HPDE6-E6E7 (cell line): Measurements from ENCODE around the gene GYPE.
"Not testable (repeated sequence)": the region's sequence is repeated elsewhere in the genome, so short reads cannot be mapped to it uniquely, and the experiment has no call there.

ENCODE experiments used
- DNase-seq: peaks from one replicate; pipeline ENCODE4 v3.0.0; 2011; ENCODE audit warnings: missing footprints; ENCODE audit errors: extremely low spot score

Gene GYPE

DNA sequence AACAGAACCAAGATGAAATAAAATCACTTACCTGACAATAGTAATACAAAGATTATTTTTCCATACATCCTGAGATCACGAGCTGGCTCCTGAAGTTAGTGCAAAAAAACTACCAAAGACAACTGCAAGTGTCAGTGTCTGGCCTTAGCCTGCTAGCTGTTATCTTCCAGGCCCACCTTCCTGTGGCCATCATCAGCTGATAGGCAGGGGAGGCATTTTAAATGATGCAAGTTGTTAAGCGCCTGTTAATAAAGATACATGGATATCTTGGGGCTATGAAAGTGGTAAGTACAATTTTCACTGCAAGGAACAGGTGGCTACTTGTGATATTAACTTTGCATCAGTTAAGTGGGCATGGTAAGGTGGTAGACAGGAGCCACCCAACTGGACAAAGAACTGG lies at the start of gene GYPE:
GYPE (minus strand) TSS at position 120 of the 400 bp plus-strand sequence; CDS start at position 68, 52 bp downstream.
- DNase-seq, result not testable (repeated sequence)

DNA sequence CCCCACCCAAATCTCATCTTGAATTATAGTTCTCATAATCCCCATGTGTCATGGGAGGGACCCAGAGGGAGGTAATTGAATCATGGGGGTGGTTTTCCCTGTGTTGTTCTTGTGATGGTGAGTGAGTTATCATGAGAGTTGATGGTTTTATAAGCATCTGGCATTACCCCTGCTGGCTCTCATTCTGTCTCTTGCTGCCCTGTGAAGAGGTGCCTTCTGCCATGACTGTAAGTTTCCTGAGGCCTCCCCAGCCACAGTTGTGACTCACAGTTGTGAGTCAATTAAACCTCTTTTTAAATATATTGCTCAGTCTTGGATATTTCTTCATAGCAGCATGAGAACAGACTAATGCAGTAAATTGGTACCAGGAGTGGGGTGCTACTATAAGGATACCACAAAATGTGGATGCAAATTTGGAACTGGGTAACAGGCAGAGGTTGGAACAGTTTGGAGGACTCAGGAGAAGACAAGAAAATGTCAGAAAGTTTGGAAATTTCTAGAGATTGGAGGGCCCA lies 46.2 kb upstream of the GYPE start:
- not testable (repeated sequence) for DNase-seq

DNA sequence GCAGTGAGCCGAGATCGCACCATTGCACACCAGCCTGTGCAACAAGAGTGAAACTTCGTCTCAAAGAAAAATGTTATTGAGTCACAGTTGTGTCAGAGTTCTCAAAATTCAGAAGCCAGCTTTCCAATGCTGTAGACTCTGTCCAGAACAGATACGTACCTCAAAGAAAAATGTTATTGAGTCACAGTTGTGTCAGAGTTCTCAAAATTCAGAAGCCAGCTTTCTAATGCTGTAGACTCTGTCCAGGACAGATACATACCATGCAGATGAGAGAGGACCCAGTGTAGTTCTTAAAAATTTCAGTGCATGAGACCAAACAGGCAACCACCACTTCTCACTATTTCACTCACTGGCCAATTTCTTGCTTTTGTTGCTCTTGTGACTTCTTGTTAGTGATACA lies 45.6 kb upstream of the GYPE start:
- not testable (repeated sequence) for DNase-seq

DNA sequence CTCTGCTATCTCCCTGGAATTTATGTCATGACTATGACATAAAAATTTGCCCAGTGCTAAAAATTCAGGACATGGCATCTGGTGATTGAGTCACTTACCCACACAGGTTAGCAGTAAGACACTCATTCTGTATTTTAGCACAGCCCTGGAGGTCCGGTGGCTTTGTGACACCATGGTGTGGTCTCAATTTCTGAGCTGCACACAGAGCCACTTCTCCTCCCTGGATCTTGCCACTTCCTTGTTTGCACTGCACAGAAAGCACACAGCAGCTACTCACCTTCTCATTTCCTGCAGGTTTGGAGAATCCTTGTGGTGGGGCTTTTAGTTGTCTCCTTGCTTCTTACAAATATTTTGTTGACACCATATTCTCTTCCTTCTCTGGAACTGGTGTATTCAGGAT lies 44.8 kb upstream of the GYPE start:
- not testable (repeated sequence) for DNase-seq

DNA sequence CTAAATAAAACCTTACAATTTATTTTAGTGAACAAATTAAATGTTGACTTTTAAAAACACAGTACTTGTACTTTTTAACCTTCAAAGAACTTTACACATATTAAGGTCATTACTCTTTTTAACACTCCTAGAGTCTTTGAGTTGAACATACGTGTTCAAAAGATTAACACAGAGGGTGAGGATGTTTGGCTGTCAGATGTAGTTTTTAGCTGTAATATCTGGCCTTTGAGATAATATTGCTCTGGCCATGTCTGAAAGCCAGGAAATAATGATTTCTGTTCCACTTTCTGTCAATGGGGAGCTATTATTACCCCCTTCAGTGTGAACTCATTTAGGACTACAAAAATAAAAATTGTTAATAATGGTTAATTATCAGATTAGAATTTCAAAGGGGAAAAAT lies 42.1 kb upstream of the GYPE start:
- DNase-seq, result not testable (repeated sequence)

DNA sequence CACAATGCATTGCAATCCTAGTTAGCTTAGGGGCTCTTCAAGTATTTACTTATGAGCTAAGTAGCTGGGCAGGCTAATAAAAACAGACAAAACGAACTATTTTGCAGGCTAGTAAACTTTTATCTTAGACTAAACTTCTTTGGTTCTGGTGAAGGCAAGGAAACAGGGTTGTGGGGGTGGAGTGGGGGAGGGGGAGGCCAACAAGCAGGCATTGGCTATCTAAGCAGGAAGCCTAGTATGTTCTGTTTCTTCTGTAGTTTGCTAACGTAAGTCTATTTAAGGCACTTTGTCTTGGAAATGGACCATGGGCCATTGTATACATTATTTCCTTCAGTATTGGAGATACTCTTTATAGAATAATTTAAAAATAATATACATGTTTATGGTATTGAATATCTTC lies 35.3 kb upstream of the GYPE start:
- not testable (repeated sequence) for DNase-seq

DNA sequence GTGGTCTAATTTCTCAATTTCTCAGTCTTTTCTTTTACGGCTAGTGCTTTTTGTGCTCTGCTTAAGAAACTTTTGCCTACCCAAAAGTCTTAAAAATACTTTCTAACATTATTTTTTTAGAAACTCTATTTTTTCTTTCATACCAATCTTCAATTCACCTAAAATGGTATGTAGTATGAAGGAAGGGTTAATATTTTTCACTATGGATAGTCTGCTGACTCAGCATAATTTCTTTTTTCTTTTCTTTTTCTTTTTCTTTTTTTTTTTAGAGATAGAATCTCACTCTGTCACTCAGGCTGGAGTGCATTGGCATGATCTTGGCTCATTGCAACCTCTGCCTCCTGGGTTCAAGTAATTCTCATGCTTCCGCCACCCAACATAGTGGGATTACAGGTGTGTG lies 34.2 kb upstream of the GYPE start:
- DNase-seq, result no peak

DNA sequence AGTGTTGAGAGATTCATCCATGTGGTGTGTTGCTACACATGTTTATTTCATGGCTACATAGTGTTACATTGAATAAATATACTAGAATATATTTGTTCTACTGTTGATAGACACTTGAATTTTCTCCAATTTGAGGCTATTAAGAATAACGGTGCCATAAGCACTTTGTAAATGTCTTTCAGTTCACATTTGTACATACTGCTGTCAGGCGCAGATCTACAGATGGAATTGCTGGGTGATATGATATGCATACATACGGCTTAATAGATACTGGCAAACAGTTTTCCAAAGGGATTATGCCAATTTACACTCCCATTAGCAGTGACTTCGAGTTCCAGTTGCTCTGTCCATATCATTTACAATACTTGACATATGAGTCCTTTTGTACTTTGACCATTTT lies 33.5 kb upstream of the GYPE start:
- DNase-seq, result not testable (repeated sequence)

DNA sequence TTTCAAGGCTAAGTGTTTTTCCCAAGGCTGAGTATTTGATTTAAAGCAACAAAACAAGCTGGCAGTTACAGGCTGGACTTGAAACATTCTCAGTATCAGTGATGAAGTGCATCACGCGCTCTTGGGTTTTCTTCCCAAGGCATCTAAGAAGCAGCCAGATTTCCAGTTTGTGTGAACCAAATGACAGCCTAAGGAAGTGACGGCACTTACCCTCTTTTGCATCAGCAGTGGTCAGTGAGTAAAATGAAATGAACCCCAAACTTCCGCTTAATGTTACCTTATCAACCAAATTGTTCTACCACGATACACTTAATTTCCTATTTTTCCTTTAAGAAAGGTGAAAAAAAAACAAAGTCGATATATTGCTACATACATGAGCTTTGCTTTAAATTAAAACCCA lies 15.8 kb upstream of the GYPE start:
- no peak for DNase-seq

DNA sequence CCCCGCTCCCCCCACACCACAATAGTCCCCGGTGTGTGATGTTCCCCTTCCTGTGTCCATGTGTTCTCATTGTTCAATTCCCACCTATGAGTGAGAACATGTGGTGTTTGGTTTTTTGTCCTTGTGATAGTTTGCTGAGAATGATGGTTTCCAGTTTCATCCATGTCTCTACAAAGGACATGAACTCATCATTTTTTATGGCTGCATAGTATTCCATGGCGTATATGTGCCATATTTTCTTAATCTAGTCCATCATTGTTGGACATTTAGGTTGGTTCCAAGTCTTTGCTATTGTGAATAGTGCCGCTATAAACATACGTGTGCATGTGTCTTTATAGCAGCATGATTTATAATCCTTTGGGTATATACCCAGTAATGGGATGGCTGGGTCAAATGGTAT lies 11.1 kb upstream of the GYPE start:
- not testable (repeated sequence) for DNase-seq

DNA sequence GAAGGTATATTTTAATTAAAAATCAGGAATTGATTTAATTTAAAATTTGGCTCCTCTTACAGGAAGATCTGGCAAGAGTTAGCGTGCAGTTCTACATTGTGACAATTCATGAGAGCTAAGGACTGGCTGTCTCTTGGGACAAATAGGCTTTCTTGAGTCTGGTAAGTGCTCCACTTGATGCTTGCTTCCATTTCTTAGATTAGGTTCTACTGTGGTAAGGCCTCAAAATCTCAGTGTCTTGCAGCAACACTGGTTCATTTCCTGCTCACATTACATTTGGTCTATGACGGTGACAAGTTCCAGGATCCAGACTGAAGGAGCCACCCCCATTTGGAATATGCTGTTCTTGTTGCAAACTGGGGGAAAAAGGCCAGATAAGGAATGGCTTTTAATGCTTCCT lies 7.1 kb upstream of the GYPE start:
- DNase-seq, result not testable (repeated sequence)

DNA sequence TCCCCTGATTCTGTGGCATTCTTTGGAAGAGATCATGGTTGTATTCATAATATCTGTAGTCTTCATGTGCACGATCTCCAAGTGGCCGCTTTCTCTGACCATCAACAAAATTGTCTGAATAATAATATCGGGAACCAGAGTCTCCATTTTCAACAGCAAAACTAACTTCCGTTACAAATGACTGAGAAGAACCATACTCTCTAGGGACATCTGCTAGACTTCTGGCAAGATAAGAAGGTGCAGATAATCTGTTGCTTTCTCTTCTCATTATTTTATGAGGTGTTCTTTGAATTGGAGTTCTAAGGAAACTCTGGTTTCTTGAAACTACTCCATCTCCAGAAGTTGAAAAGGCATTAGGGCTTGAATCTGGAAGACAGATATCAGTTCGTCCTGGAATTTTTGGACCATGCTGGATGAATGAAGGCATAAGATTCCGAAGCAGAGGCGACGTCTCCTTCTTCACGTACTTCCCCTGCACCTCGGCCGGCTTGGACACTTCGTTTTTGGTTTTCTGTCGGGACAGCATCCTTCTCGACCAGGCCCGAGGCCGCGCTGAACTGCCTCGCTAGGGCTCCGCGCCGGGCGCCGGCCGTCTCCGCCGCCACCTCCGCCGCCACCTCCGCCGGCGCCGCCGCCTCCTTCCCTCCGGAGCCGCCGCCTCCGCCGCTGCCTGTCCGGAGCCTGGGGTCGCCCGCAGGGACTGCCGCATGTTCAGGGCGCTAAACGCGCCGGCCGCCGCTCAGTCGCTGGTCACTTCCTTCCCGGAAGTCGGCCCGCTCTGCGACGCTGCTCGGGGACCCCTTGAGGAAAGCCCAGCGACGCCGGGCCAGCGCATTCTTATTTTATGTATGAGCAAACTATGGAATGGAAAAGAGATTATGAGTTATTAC lies 6.4 kb upstream of the GYPE start:
- DNase-seq, result not testable (repeated sequence)

DNA sequence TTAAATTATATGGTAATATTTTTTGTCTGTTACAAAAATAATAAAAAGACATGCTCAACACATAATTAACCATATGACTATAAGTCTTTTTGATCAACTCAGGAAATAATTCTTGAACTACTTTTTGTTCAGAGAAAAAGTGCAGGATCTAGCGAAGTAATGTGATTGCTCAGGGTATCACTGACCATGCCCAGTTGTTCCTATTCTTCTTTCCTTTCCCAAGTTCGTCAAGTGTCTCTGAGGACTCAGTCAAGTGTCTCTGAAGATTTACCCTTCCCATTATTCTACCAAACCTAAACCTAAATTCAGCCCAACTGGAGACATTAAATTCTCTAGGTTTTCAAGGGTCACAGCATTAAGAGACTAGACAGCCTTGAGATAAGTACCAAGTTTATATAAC lies 5.5 kb upstream of the GYPE start:
- not testable (repeated sequence) for DNase-seq

DNA sequence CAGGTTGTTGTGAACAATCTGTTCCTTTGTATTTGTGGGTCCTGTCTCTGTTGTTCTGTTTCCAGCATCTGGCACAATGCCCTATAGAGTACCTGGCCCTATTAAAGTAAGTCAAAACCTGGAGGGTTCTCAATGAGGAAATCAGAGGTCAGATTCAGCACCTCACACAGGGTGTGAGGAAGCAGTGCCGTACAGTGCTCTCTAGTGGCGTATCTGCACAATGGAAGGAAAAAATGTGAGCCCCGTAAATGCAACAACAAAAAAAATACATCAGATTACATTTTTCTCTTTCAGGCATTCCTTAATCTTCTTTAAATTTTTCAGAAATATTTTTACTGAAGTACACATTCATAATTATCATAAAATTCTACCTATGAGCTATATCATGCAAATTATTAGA lies 2.5 kb upstream of the GYPE start:
- peak; percentile 1 for DNase-seq

DNA sequence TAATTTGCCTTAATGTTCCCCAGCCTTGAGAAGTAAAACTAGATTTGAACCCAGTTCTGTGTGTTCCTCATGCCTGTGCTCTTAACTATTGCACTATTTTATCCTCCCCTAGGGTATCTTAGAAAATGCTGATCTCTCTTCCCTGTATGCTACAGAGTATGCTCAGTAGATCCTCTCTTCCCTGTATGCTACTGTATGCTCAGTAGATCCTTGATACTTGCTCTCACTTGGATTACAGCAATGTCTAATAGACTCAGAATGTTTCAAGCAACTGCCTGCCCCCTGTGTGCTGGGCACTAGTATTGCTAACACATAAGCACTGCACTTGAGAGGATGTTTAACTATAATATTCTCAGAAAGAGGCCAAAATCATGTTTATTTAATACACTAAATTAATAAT lies 928 bp downstream of the GYPE start:
- not testable (repeated sequence) for DNase-seq

DNA sequence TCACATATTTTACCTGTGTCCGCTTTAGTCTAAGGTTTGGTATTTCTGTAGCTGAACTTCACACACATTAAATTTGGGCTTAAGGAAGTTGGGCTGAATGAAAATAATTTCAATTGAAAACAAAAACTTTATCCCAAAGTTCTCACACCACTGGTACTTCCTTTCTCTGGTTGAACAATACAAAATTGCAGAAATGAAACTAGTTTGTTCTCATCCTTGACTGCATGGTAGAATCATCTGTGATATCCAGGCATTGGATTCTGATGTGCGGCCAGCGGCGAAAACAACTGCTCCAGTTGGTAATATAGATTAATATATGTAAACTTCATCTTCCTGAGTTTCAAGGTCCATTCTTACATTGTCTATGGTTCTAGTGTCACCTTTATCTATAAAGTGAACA lies 15.0 kb downstream of the GYPE start:
- DNase-seq, result not testable (repeated sequence)

DNA sequence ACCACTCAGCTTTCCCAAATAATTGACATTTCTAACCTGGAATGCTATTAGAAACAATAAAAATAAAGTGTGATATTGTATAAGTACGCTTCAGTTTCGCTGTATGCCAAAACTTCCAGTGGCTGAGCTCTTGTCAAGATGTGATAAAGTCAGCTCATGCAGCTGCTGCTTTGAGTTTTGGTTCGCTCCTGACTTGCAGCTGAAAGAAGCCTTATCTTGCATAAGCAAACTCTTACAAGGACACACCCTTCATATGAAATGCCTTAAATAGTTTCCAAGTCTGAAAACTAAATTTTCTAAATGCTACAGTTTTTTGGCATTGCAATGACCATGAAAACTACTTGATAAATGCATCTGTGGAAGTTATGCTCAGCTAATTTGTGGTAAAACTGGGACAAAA lies 17.2 kb downstream of the GYPE start:
- DNase-seq, result not testable (repeated sequence)

DNA sequence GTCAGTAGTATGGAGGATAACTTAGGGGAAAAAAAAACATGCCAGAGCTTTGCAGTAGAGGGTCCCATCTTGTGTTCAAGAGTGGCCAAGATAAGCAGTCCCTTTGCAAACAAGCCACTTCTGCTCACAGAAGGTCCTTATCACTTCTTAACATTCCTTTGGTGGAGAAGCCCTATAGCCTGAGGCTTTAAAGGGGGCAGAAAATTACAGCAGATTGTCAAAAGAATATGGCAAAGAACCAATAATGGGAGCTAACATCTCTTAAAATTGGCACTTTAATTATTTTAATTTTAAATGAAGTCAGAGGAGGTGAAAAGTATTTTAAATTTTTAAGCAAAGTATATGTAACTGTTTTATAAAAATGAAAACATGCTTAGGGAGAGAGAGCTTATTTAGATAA lies 20.4 kb downstream of the GYPE start:
- DNase-seq, result not testable (repeated sequence)

DNA sequence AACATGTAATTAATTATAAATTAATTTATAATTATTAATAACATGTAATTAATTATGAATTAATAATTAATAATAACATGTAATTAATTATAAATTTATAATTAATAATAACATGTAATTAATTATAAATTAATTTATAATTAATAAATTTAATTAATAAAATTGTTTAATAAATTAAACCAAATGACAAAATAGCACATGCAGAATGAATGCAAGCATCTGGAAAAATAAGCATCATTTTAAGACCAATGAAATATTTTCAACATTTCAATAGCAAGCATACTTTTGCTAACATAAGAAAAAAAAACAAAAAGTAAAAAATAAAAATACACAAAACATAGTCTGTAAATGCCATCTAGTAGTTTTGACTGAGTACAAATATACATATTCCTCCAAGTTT lies 21.8 kb downstream of the GYPE start:
- no peak for DNase-seq

DNA sequence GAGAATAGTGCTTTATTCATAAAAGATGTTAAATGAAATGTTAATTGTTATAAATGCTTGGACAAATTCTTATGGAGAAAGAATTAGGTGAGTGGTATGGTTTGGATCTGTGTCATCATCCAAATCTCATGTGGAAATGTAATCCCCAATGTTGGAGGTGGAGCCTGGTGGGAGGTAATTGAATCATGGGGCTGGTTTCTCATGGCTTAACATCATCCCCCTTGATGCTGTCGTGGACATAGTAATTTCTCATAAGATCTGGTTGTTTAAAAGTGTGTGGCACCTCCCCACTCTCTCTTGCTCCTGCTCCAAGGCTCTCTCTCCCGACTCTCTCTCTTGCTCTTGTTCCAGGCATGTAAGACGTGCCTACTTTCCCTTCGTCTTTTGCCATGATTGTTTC lies 22.5 kb downstream of the GYPE start:
- no peak for DNase-seq

DNA sequence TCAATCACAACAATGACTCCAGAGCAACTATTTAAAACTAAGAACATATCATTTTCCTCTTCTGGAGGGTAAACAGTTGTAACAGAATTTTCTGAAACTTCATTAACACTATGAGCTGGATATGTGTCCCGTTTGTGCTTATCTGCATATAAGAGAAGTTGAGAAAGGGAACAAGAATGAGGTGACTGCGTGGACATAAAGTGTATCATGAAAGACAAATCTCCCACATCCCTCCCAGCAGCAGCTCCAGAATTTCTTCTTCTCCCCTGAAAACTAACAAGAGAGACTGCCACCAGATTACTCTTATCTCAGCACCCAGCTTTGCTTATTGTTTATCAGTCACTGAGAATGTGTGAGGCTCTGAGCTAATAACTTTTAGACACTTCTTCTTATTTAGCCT lies 25.8 kb downstream of the GYPE start:
- not testable (repeated sequence) for DNase-seq

DNA sequence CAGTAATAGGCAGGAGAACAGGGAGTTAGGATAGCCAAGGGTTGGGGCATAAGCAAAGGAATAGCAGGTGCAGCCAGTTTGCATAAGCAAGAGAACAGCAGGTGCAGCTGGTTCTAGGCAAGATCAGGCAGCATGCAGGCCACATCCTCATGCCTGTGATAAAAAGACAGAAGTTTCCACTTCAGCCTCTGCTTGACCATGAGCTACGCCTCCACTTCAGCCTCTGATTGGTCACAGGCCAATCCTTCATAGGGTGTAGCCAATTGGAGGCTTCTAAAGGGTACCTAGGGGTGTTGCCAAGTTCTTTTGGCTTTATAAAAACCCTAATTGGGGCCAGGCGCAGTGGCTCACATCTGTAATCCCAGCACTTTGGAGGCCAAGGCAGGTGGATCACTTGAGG lies 30.0 kb downstream of the GYPE start:
- not testable (repeated sequence) for DNase-seq

DNA sequence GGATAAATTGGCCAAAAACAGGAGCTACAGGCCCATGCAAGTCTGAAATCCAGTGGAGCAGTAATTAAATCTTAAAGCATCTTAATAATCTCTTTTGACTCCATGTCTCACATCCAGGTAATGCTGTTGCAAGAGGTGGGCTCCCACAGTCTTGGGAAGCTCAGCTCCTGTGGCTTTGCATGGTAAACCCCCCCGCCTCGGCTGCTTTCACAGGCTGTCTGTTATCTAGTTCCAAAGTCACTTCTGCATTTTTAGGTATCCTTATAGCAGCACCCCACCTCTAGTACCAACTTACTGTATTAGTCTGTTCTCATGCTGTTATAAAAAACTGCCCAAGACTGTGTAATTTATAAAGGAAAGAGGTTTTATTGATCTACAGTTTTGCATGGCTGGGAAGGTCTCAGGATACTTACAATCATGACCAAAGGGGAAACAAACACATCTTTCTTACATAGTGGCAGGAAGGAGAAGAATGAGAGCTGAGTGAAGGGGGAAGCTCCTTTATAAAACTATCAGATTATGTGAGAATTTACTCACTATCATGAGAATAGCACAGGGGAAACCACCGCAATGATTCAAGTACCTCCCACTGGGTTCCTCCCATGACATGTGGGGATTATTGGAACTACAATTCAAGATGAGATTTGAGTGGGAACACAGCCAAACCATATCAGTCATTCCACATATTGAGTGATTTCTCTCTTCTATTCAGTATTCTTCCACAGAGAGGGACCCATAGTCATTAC lies 34.7 kb downstream of the GYPE start:
- not testable (repeated sequence) for DNase-seq
